Ishikawa (cell line): Measurements from ENCODE around the gene FOXC1.

Experiments used
- CEBPB ChIP-seq: IDR thresholded peaks from 2 replicates; pipeline ENCODE4 v1.6.1; 2012
- CREB1 ChIP-seq: IDR thresholded peaks from 2 replicates; pipeline ENCODE4 v1.6.1; 2012; ENCODE audit warnings: low read depth
- EGR1 ChIP-seq: IDR thresholded peaks from 2 replicates; pipeline ENCODE4 v1.6.1; 2012
- EP300 ChIP-seq: IDR thresholded peaks from 2 replicates; pipeline ENCODE4 v1.6.1; 2012; ENCODE audit warnings: borderline replicate concordance
- FOXM1 ChIP-seq: IDR thresholded peaks from 2 replicates; pipeline ENCODE4 v1.6.1; 2012; ENCODE audit warnings: low read depth, borderline replicate concordance
- MAX ChIP-seq: IDR thresholded peaks from 2 replicates; pipeline ENCODE4 v1.6.1; 2012
- NFIC ChIP-seq: IDR thresholded peaks from 2 replicates; pipeline ENCODE4 v1.6.1; 2012
- RAD21 ChIP-seq: IDR thresholded peaks from 2 replicates; pipeline ENCODE4 v1.6.1; 2012; ENCODE audit warnings: low read depth
- REST ChIP-seq: IDR thresholded peaks from 2 replicates; pipeline ENCODE4 v1.6.1; 2012; ENCODE audit warnings: low read depth, mild to moderate bottlenecking
- TAF1 ChIP-seq: IDR thresholded peaks from 2 replicates; pipeline ENCODE4 v1.6.1; 2012; ENCODE audit warnings: low read depth, mild to moderate bottlenecking
- TCF12 ChIP-seq: IDR thresholded peaks from 2 replicates; pipeline ENCODE4 v1.6.1; 2012; ENCODE audit warnings: low read depth
- TEAD4 ChIP-seq: IDR thresholded peaks from 2 replicates; pipeline ENCODE4 v1.6.1; 2012
- USF1 ChIP-seq: IDR thresholded peaks from 2 replicates; pipeline ENCODE4 v1.6.1; 2012
- YY1 ChIP-seq: IDR thresholded peaks from 2 replicates; pipeline ENCODE4 v1.6.1; 2012; ENCODE audit warnings: low read depth
- ZBTB7A ChIP-seq: IDR thresholded peaks from 2 replicates; pipeline ENCODE4 v1.6.1; 2012; ENCODE audit warnings: low read depth

The FOXC1 gene

GRCh38 chr6:1657116-1657770 is 47.5 kb downstream of the FOXC1 start:
- peak; percentile 36; the same call in 1 of the 2 replicates for TF ChIP-seq REST
- TF ChIP-seq MAX = no peak
- no peak for TF ChIP-seq TEAD4

GRCh38 chr6:1657771-1658165 is 48.1 kb downstream of the FOXC1 start:
- TF ChIP-seq TCF12 = no peak
- TF ChIP-seq TEAD4 = no peak
- no peak for TF ChIP-seq TAF1

GRCh38 chr6:1658212-1659005 is 48.7 kb downstream of the FOXC1 start:
- no peak for TF ChIP-seq USF1
- TF ChIP-seq YY1 = no peak
- no peak for TF ChIP-seq CREB1
- no peak for TF ChIP-seq TEAD4
- no peak for TF ChIP-seq FOXM1
- TF ChIP-seq MAX = no peak
- TF ChIP-seq TCF12 = no peak
- no peak for TF ChIP-seq EGR1
- TF ChIP-seq RAD21 = no peak
- TF ChIP-seq REST = no peak
- TF ChIP-seq TAF1 = no peak
- no peak for TF ChIP-seq NFIC
- TF ChIP-seq EP300 = no peak
- TF ChIP-seq CEBPB = no peak
- TF ChIP-seq ZBTB7A = no peak

- TF ChIP-seq REST (no peak), MAX (no peak), EP300 (no peak), TCF12 (no peak), ZBTB7A (no peak), CEBPB (no peak), CREB1 (no peak), EGR1 (no peak), NFIC (no peak), TEAD4 (no peak), USF1 (no peak), YY1 (no peak), FOXM1 (no peak), RAD21 (no peak)
Measured at GRCh38 chr6:1659816-1660215, 50.1 kb downstream of the FOXC1 start.
